Liver (tissue), 9 donors: ENCODE results near the gene D2HGDH. TPM values are rescaled to one million over a fixed set of nuclear protein-coding genes. Genes with fewer than 3 reads are reported as not detected.
A peak's percentile ranks its signal among the peaks of the same experiment; 100 is the strongest.

Experiments
- DNase-seq: peaks from one replicate; pipeline ENCODE4 v3.0.0-alpha.2; 2017; ENCODE audit warnings: low spot score
- H3K27ac ChIP-seq, 2 donors: one replicate each; pipeline ENCODE4 v1.7.0; 2013; ENCODE audit warnings: inconsistent platforms in 2 of 2, low read length in 2 of 2, control low read depth in 1 of 2, low read depth in 1 of 2, mild to moderate bottlenecking in 1 of 2
- H3K27me3 ChIP-seq, 4 donors: one replicate each; pipeline versions ENCODE4 v1.6.1 to v1.7.0; 2013; ENCODE audit warnings: low read length in 3 of 4, inconsistent platforms in 1 of 4, mild to moderate bottlenecking in 1 of 4, moderate library complexity in 1 of 4; ENCODE audit not compliant: control insufficient read depth in 4 of 4, insufficient read depth in 4 of 4
- H3K36me3 ChIP-seq, 4 donors: one replicate each; pipeline versions ENCODE4 v1.6.1 to v1.7.0; 2013; ENCODE audit warnings: low read length in 3 of 4, mild to moderate bottlenecking in 3 of 4, low read depth in 1 of 4, moderate library complexity in 1 of 4; ENCODE audit not compliant: control insufficient read depth in 4 of 4, insufficient read depth in 3 of 4
- H3K4me1 ChIP-seq, 4 donors: one replicate each; pipeline versions ENCODE4 v1.6.1 to v1.7.0; 2013; ENCODE audit warnings: low read length in 3 of 4, mild to moderate bottlenecking in 3 of 4, moderate library complexity in 1 of 4; ENCODE audit not compliant: control insufficient read depth in 4 of 4, insufficient read depth in 4 of 4
- H3K4me3 ChIP-seq, 3 donors: one replicate each; pipeline versions ENCODE4 v1.6.1 to v1.7.0; 2013; ENCODE audit warnings: low read length in 3 of 3, control low read depth in 1 of 3, low read depth in 1 of 3, mild to moderate bottlenecking in 1 of 3
- H3K9ac ChIP-seq, 2 donors: one replicate each; pipeline ENCODE4 v1.7.0; 2013; ENCODE audit warnings: low read length in 2 of 2, mild to moderate bottlenecking in 2 of 2, moderate library complexity in 2 of 2, control low read depth in 1 of 2, low read depth in 1 of 2
- H3K9me3 ChIP-seq, 4 donors: one replicate each; pipeline versions ENCODE4 v1.6.1 to v1.7.0; 2013; ENCODE audit warnings: low read length in 3 of 4; ENCODE audit not compliant: control insufficient read depth in 4 of 4
- EGR1 ChIP-seq, 2 donors: IDR thresholded peaks; 2 replicates each; pipeline ENCODE4 v1.6.1; 2016 to 2018; ENCODE audit warnings: antibody characterized with exemption in 2 of 2, low read depth in 2 of 2
- FOXA1 ChIP-seq: IDR thresholded peaks from 2 replicates; pipeline ENCODE4 v1.6.1; 2016; ENCODE audit warnings: antibody characterized with exemption
- GABPA ChIP-seq, 2 donors: IDR thresholded peaks in 1 of 2; conservative IDR thresholded peaks in 1 of 2; 2 replicates each; pipeline ENCODE4 v1.6.1; 2016; ENCODE audit warnings: antibody characterized with exemption in 2 of 2, mild to moderate bottlenecking in 1 of 2, moderate library complexity in 1 of 2
- HNF4A ChIP-seq, 2 donors: conservative IDR thresholded peaks; 2 replicates each; pipeline ENCODE4 v1.6.1; 2016; ENCODE audit warnings: antibody characterized with exemption in 2 of 2, mild to moderate bottlenecking in 2 of 2
- HNF4G ChIP-seq: IDR thresholded peaks from 2 replicates; pipeline ENCODE4 v1.6.1; 2016; ENCODE audit warnings: antibody characterized with exemption
- JUND ChIP-seq, 2 donors: IDR thresholded peaks; 2 replicates each; pipeline ENCODE4 v1.6.1; 2016; ENCODE audit warnings: antibody characterized with exemption in 2 of 2
- NR2F2 ChIP-seq: IDR thresholded peaks from 2 replicates; pipeline ENCODE4 v1.6.1; 2016; ENCODE audit warnings: antibody characterized with exemption
- RAD21 ChIP-seq, 2 donors: IDR thresholded peaks; 2 replicates each; pipeline ENCODE4 v1.6.1; 2016; ENCODE audit warnings: antibody characterized with exemption in 2 of 2, mild to moderate bottlenecking in 2 of 2
- RXRA ChIP-seq, 2 donors: IDR thresholded peaks; 2 replicates each; pipeline ENCODE4 v1.6.1; 2017 to 2018; ENCODE audit warnings: antibody characterized with exemption in 2 of 2, mild to moderate bottlenecking in 1 of 2
- TAF1 ChIP-seq: conservative IDR thresholded peaks from 2 replicates; pipeline ENCODE4 v1.6.1; 2016; ENCODE audit warnings: antibody characterized with exemption, mild to moderate bottlenecking
- WGBS: extraction: QIAGEN DNeasy Blood & Tissue Kit; methylation state at CpG from one replicate; pipeline ENCODE4 v1.1.7; 2013; 5-methylcytosine and 5-hydroxymethylcytosine counted together
- polyA plus RNA-seq, 2 donors: library from polyadenylated mRNA; stranded (reverse) in 1 of 2; unstranded in 1 of 2; fragments of 200-250 nt in 1 of 2; fragments of >200 nt in 1 of 2; fragmentation: Nextera tagmentation in 1 of 2; extraction: Ambion mirVana in 1 of 2; gene quantifications; one replicate each; pipeline versions ENCODE4 v1.2.1 to v1.2.3, GENCODE V29; 2013 to 2015
- total RNA-seq, 2 donors: library from RNA; depleted of rRNA; stranded (reverse); fragments of >200 nt; gene quantifications; one replicate each; pipeline ENCODE4 v1.2.3, GENCODE V29; 2014
- TF ChIP-seq, protein P1 (sequence below): IDR thresholded peaks from 2 replicates; pipeline ENCODE4 v1.6.1; 2016; ENCODE audit warnings: antibody characterized with exemption
- TF ChIP-seq, protein P2 (sequence below): IDR thresholded peaks from 2 replicates; pipeline ENCODE4 v1.6.1; 2016; ENCODE audit warnings: antibody characterized with exemption, mild to moderate bottlenecking
- TF ChIP-seq, protein P3 (sequence below): fragments of 150-350 bp; IDR thresholded peaks from 2 replicates; pipeline ENCODE4 v1.5.1; 2017; ENCODE audit warnings: improper control_type of control experiment, low read depth, low read length; ENCODE audit not compliant: missing input control
- TF ChIP-seq, protein P4 (sequence below): IDR thresholded peaks from 2 replicates; pipeline ENCODE4 v1.6.1; 2016; ENCODE audit warnings: antibody characterized with exemption
- donor health status: healthy.
- donor health status: healthy.
- donor health status: healthy.
- donor health status: healthy.
- donor health status: healthy.

The D2HGDH gene
- total and polyA plus RNA-seq, 4 donors = 6.4 to 25.0 (median 13.5) TPM

DNA sequence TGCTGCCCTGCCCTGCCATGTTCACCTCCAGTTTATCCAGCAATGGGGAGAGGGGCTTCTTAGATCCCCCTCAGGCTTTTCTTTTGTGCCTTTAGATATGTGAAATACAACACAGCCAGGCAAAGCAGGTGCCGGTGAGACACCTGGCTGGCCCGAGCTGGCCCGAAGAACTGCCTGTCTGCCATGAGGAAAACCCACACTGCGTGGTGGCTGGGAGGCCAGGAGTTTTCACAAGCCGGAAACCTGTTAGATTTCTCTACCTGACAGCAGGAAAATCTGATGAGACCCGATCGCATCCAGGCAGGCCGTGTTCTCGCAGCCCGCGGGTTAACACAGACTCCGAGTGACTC is 36.5 kb downstream of the D2HGDH start:
- no peak overlapping the region for H3K4me3 ChIP-seq
- no peaks in the 10 kb centered on the region for H3K9me3 ChIP-seq
- H3K27me3 ChIP-seq = no peaks in the 10 kb centered on the region
- H3K9ac ChIP-seq = no peak overlapping the region
- H3K27ac ChIP-seq = peak overlapping the region; percentile 21 to 46
- DNase-seq = peak; percentile 33
- WGBS = 92% methylated on average over 12 of the region's 12 CpGs
- H3K4me1 ChIP-seq = peaks cover 19 to 56% (median 38%) of the 10 kb centered on the region in 4 donors
- H3K36me3 ChIP-seq = peaks cover 0 to 3% (median 0%) of the 10 kb centered on the region in 4 donors
- TF ChIP-seq, protein P1, sequence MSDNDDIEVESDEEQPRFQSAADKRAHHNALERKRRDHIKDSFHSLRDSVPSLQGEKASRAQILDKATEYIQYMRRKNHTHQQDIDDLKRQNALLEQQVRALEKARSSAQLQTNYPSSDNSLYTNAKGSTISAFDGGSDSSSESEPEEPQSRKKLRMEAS = no peak
- TF ChIP-seq, protein P2, sequence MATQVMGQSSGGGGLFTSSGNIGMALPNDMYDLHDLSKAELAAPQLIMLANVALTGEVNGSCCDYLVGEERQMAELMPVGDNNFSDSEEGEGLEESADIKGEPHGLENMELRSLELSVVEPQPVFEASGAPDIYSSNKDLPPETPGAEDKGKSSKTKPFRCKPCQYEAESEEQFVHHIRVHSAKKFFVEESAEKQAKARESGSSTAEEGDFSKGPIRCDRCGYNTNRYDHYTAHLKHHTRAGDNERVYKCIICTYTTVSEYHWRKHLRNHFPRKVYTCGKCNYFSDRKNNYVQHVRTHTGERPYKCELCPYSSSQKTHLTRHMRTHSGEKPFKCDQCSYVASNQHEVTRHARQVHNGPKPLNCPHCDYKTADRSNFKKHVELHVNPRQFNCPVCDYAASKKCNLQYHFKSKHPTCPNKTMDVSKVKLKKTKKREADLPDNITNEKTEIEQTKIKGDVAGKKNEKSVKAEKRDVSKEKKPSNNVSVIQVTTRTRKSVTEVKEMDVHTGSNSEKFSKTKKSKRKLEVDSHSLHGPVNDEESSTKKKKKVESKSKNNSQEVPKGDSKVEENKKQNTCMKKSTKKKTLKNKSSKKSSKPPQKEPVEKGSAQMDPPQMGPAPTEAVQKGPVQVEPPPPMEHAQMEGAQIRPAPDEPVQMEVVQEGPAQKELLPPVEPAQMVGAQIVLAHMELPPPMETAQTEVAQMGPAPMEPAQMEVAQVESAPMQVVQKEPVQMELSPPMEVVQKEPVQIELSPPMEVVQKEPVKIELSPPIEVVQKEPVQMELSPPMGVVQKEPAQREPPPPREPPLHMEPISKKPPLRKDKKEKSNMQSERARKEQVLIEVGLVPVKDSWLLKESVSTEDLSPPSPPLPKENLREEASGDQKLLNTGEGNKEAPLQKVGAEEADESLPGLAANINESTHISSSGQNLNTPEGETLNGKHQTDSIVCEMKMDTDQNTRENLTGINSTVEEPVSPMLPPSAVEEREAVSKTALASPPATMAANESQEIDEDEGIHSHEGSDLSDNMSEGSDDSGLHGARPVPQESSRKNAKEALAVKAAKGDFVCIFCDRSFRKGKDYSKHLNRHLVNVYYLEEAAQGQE = no peak
- TF ChIP-seq RAD21 (IDR thresholded peaks at IDR 0.05) = no peak
- TF ChIP-seq TAF1 = no peak
- TF ChIP-seq RXRA (IDR thresholded peaks at IDR 0.05) = no peak
- no peak for TF ChIP-seq JUND (IDR thresholded peaks at IDR 0.05)
- no peak for TF ChIP-seq HNF4G
- TF ChIP-seq, protein P3, sequence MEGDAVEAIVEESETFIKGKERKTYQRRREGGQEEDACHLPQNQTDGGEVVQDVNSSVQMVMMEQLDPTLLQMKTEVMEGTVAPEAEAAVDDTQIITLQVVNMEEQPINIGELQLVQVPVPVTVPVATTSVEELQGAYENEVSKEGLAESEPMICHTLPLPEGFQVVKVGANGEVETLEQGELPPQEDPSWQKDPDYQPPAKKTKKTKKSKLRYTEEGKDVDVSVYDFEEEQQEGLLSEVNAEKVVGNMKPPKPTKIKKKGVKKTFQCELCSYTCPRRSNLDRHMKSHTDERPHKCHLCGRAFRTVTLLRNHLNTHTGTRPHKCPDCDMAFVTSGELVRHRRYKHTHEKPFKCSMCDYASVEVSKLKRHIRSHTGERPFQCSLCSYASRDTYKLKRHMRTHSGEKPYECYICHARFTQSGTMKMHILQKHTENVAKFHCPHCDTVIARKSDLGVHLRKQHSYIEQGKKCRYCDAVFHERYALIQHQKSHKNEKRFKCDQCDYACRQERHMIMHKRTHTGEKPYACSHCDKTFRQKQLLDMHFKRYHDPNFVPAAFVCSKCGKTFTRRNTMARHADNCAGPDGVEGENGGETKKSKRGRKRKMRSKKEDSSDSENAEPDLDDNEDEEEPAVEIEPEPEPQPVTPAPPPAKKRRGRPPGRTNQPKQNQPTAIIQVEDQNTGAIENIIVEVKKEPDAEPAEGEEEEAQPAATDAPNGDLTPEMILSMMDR = no peak
- TF ChIP-seq HNF4A (conservative IDR thresholded peaks at IDR 0.05) = no peak
- no peak for TF ChIP-seq GABPA (IDR thresholded peaks at IDR 0.05 in 1 of 2, conservative IDR thresholded peaks at IDR 0.05 in 1 of 2)
- TF ChIP-seq FOXA1 = no peak

DNA sequence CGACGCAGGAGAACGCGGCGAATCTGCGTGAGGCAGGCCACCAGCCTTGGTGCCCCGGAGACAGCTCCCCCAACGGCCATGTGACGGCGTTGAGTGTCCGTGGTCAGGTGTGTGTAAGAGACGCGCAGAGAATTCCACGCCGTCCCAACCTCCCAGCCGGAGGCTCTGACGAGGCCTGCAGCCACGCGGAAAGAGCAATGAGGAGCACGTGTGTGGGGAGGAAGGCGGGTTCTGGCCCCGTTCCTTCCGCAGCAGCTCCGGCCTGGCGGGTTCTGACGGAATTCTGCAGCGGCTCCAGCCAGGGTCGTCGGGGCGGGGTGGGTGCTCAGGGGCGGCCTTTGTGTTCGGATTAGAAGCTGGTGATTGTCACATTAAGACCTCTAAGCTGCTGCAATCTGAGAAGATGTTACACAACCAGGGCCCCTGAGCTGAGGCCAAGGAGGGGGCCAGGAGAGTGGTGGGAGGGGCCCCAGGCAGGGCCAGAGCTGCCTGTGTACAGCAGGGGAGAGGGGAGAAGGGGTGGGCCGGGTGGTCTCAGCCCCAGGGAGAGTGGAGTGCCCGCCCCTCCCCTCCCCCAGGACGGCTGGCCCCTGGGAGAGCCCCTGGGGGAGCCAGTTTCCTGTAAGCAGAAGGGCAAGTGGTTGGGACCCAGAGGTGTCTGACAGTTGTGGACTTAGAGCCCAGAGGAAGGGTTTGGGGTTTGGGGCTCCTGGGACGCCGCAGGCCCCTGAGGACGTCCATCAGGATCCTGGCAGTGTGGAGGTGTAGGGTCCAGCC is 37.0 kb downstream of the D2HGDH start:
- DNase-seq = peak; percentile 35
- WGBS = 75% methylated on average over 38 of the region's 38 CpGs
- peaks cover 19 to 57% (median 38%) of the 10 kb centered on the region in 4 donors for H3K4me1 ChIP-seq
- peak overlapping the region in 1 of 2 donors; percentile 46 for H3K27ac ChIP-seq
- H3K9me3 ChIP-seq = no peaks in the 10 kb centered on the region
- no peaks in the 10 kb centered on the region for H3K27me3 ChIP-seq
- TF ChIP-seq, protein P1 = no peak
- TF ChIP-seq, protein P4, sequence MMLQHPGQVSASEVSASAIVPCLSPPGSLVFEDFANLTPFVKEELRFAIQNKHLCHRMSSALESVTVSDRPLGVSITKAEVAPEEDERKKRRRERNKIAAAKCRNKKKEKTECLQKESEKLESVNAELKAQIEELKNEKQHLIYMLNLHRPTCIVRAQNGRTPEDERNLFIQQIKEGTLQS = no peak
- peak; percentile 27 for TF ChIP-seq NR2F2
- TF ChIP-seq RAD21 (IDR thresholded peaks at IDR 0.05) = no peak
- no peak for TF ChIP-seq TAF1
- TF ChIP-seq EGR1 (IDR thresholded peaks at IDR 0.05; ENCODE audit: low read depth in 2 of 2) = no peak
- peaks cover 0 to 3% (median 0%) of the 10 kb centered on the region in 4 donors for H3K36me3 ChIP-seq
- no peak overlapping the region for H3K4me3 ChIP-seq
- no peak overlapping the region for H3K9ac ChIP-seq
